OCI-LY3 (cell line): ENCODE results near the gene MLPH.

Experiments used
- CTCF ChIP-seq: fragments of 200-600, 300-600 bp; sonication (generic); IDR thresholded peaks from 2 replicates; pipeline ENCODE4 v1.5.1; 2014; ENCODE audit warnings: antibody characterized with exemption, low read length, low read depth
- EZH2phosphoT487 ChIP-seq: fragments of 200-600 bp; shearing (Covaris generic); IDR thresholded peaks from 2 replicates; pipeline ENCODE4 v1.6.1; 2018; ENCODE audit warnings: antibody characterized with exemption, mixed run types, low read depth

- TF ChIP-seq CTCF: no peak
- no peak for TF ChIP-seq EZH2phosphoT487
These were observed 83.8 kb downstream of the MLPH start for GRCh38 chr2:237570776-237571335.
